Measurements from ENCODE around the gene HTR1D. TPM values are rescaled to one million over a fixed set of nuclear protein-coding genes. Genes with fewer than 3 reads are reported as not detected.

Gene HTR1D
- total and polyA plus RNA-seq, 2 donors (not counting 3 experiments of a cell fraction or from before 2014, with no cell fraction given): 1.5 to 1.9 TPM

- intact Hi-C loops (cut with micrococcal nuclease) (no loop called here), dilution Hi-C loops (cut with MboI; ENCODE audit: extremely low pct_ligation_motif_present, low sequenced_read_pairs) (no loop called here)
- BruUV-seq (replicated peaks): no TSS peak
- POLR2A ChIA-PET: no interaction called here
- DNase-seq (ENCODE audit: low read depth, low spot score) (no peak), FAIRE-seq (no peak)
- Histone ChIP-seq H3K79me2 (ENCODE audit: control insufficient read depth, insufficient read depth, low read length) (peaks cover 98% of the 10 kb centered on the region), H2AFZ (ENCODE audit: low read depth, low read length) (no peak overlapping the region), H3K4me2 (ENCODE audit: insufficient read depth, low read length) (no peak overlapping the region), H3K27me3 (ENCODE audit: control insufficient read depth in 2 of 2, insufficient read depth in 2 of 2, low read length in 2 of 2) (no peaks in the 10 kb centered on the region), H3K9me3 (replicated peaks; ENCODE audit: control insufficient read depth, insufficient read depth, low read length) (no peaks in the 10 kb centered on the region), H3K9ac (replicated peaks; ENCODE audit: extremely low read depth, insufficient read depth, low read length) (no peak overlapping the region), H3K9me1 (replicated peaks; ENCODE audit: control insufficient read depth, extremely low read depth, insufficient read depth, low read length) (no peaks in the 10 kb centered on the region), H3K4me3 (replicated peaks in 1 of 3; ENCODE audit: insufficient read depth in 1 of 3, low read depth in 1 of 3, low read length in 3 of 3) (no peak overlapping the region), H3K27ac (ENCODE audit: insufficient read depth, low read depth, low read length) (no peak overlapping the region), H4K20me1 (replicated peaks; ENCODE audit: control insufficient read depth, extremely low read depth, insufficient read depth, low read length) (peaks cover 29% of the 10 kb centered on the region), H3K4me1 (ENCODE audit: control insufficient read depth, extremely low read depth, insufficient read depth, low read length) (no peaks in the 10 kb centered on the region), H3K36me3 (ENCODE audit: control insufficient read depth in 2 of 2, extremely low read depth in 1 of 2, insufficient read depth in 2 of 2, low read length in 2 of 2) (no peaks in the 10 kb centered on the region)
- CTCF ChIA-PET: no interaction called here
- TF ChIP-seq FOS (IDR thresholded peaks at IDR 0.05; ENCODE audit: borderline replicate concordance, insufficient read depth, low read length) (no peak), GATA2 (IDR thresholded peaks at IDR 0.05; ENCODE audit: insufficient read depth, insufficient read length, low read depth, low read length) (no peak), CTCF (IDR thresholded peaks at IDR 0.05; ENCODE audit: extremely low read depth in 1 of 2, insufficient read depth in 1 of 2, low read depth in 1 of 2, low read length in 2 of 2) (no peak), MYC (IDR thresholded peaks at IDR 0.05; ENCODE audit: low read depth, low read length) (no peak), POLR2A (IDR thresholded peaks at IDR 0.05; ENCODE audit: low read depth, low read length) (no peak), EZH2 (IDR thresholded peaks at IDR 0.05; ENCODE audit: borderline replicate concordance, low read depth, low read length, severe bottlenecking) (no peak), POLR2AphosphoS5 (IDR thresholded peaks at IDR 0.05; ENCODE audit: insufficient read depth, low read depth, low read length) (no peak), JUN (IDR thresholded peaks at IDR 0.05; ENCODE audit: borderline replicate concordance, insufficient read depth, insufficient read length, low read depth) (no peak)
- TF ChIP-seq, protein P1, sequence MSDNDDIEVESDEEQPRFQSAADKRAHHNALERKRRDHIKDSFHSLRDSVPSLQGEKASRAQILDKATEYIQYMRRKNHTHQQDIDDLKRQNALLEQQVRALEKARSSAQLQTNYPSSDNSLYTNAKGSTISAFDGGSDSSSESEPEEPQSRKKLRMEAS (IDR thresholded peaks at IDR 0.05; ENCODE audit: insufficient read depth, insufficient read length): no peak
These were observed 60.4 kb downstream of the HTR1D start for GRCh38 chr1:23156940-23157339.

Measured in endothelial cell of umbilical vein (primary cell).